SH-SY5Y (cell line): ENCODE data around the gene CEPT1.

ENCODE experiments used
- GATA2 ChIP-seq: IDR thresholded peaks from 2 replicates; pipeline ENCODE4 v1.6.1; 2011; ENCODE audit warnings: mild to moderate bottlenecking, low read depth, low read length
- GATA3 ChIP-seq: IDR thresholded peaks from 2 replicates; pipeline ENCODE4 v1.6.1; 2011; ENCODE audit warnings: low read depth, mild to moderate bottlenecking, low read length, moderate library complexity

Gene CEPT1

DNA sequence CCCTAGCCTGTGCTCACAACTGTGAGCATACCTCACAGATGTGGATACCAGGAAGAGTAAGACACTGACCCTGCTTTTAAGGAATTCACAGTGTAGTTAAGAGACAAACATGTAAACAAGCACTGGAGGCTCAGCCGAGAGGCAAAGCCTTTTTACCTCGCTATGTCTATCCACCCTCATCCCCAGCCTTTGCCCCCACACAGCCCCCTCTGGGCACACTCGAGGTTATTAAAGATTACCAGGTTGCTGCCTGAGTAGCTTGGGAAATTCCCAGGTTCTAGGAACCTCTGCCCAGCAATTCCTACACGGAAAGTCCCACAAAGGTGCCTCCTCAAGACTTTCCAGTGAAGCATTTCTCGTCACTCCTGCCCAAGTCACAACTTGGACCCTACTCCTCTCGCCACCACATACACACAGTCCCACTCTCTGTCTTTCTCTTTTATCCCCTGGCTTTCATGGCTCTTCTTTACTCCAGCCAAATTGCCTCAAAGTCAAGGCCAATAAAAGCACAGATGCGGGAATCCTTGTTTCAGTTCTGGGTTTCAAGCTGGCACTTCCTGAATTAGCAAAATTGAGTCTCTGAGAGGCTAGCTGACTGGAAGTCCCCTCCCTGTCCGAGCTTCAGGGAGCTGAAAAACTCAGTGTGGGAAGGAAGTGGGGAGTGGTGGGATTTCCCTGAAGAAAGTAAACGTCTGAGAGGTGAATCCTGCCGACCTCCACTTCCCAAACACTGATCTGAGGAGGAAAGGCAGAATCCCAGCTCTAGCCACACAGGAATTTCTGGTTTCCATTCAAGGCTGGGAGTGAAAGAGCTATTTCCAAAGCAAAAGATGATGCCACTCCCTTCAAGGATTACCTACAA lies 52.9 kb downstream of the CEPT1 start:
- no peak for TF ChIP-seq GATA3

DNA sequence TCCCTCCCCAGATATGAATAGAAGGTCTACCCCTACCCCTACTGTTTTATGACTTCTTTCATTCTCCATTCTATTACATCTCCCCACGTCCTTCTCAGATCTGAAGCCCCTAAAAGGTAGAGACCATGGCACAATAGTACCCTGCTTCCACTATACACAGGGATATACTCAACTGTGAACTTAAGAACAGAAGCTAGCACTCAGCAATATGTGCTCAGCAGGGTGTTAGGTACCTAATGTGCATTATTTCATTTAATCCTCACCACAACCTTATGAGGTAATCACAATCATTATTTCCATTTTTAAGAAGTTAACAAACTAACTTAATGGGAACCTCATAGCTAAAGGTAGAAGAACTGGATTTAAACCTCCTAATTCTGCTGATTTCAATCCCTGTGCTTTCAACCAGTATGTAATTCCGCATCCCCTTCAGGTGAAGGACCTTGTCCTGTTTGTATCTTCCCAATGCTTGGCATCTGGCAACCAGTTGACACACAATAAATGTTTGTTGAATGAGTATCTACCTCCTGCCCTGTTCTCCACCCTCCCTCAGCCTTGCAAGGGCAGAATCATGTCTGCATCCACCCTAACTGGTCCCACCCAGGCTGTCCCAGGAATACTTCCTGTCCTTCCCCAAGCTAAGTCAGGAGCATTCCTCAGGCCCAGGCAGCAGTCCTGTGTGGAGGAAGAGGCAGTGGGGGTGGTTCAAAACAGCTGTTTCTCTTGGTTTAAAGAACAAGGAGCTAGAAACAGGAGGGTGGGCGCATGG lies 53.9 kb downstream of the CEPT1 start:
- no peak for TF ChIP-seq GATA2
- no peak for TF ChIP-seq GATA3

DNA sequence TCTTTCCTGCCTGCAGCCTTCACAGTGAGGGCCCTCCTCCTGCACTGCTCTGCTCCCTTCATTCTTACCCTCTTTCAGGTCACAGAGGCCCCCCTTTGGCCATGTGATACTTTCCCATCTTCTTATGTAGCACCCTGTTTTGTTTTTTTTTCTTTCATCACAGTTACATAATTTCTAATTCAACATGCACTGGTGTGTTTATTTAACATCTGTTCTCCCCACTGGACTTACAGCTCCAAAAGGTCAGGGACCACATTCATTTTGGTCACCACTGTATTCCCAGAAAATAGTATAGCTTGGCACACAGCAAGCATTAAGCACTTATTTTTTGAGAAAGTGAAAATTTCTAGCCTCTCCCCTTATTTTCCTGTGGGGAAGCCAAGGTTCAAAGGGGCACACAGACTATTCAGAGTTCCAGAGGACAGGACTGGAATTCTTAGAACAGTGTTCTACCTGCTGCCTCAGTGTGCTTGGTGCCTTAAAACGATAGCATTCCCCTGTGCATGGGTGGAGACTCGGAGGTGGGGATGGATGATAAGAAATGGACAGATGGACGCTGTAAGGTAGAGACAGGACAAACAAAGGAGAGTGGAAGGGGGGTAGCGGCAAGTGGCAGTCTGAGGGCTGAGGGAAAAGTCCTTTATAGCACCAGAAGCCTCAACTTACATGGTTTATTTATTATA lies 55.1 kb downstream of the CEPT1 start:
- no peak for TF ChIP-seq GATA3
- no peak for TF ChIP-seq GATA2

DNA sequence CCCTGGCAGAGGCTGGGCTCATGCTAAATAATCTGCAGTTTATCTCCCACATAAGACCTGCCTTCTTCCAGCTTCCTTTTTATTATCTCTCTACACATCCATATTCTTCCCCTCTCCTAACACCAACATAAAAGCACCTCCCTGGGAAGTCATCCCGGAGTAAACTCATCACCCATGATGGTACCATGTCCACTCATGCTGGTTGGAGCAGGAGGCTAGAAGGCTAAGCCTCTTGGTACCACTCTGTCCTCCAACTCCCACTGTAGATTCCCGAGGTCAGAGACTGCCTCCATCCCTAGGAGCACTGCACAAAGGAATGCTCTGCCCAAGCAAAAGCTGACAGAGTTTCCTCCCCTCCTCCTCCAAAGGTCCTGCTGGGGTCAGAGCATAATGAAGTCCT lies 56.2 kb downstream of the CEPT1 start:
- TF ChIP-seq GATA3 (no peak), GATA2 (no peak)

DNA sequence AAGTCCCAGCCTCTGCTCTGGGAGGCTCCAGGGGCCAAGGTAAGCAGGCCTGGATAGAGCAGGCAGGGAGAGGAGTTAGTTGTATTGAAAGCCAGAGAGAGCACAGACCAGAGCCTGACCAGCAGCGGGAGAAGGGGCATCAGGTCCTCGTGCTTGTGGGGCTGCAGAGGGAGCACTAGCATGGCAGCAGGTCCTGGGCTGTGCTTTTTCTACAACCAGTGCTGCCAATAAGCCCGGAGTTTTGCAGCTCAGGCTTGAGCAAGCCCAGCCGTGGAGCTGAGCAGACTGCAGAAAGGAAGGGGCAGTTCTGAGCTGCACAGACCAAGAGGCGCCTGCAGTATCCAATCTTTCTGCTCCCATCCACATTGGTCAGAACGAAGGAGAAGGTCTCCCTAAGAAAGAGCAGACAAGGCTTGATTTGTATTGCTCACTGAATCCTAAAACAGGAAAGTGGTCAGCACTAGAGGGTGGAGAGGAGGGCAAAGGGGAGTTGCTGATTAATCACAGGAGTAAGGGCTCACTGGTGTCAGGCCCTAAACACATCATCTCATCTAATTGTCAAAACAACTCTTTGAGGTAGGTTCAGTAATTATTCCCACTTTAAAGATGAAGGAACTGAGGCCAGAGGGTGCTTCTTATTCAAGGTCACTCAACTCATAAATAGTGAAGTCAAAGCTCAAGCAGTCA lies 57.7 kb downstream of the CEPT1 start:
- TF ChIP-seq GATA2: no peak
- TF ChIP-seq GATA3: no peak

DNA sequence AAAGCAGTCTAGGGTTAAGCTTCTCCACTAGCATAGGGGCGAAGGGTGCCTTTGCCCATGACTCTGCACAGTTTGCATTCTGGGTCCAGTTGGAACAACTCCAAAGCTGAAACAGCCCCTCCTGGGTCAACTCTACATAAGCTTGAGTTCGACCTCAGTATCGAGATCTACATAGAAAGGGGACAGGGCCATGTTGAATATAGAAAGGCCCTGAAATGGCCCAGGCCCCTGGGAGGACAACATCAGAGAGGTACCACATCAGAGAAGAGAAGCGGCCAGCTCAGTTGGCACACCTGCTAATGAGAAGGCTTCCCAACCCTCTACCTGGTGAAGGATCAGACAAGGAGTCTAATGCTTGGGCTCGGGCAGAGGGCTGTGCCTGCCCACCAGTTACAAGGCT lies 58.8 kb downstream of the CEPT1 start:
- TF ChIP-seq GATA2 (no peak), GATA3 (no peak)

DNA sequence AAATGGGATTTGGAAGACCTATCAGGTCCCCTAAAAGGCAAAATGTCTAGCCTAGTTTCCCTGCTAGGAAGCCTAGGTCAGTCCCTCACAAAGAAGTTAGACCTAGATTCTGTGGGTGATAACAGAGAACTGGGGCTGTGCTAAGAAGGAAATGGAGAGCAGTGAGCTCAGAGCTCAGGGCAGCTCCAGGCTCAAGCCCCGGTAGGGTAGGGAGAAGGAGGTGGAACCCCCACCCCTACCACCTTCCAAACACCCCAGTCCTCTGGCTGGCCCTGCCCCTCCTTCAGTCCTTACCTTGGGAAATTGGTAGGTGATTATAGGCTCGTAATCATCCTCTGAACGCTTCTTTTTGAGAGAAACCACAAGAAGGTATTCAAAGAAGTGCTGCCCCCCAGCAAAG lies 59.3 kb downstream of the CEPT1 start:
- TF ChIP-seq GATA3 (no peak), GATA2 (no peak)

DNA sequence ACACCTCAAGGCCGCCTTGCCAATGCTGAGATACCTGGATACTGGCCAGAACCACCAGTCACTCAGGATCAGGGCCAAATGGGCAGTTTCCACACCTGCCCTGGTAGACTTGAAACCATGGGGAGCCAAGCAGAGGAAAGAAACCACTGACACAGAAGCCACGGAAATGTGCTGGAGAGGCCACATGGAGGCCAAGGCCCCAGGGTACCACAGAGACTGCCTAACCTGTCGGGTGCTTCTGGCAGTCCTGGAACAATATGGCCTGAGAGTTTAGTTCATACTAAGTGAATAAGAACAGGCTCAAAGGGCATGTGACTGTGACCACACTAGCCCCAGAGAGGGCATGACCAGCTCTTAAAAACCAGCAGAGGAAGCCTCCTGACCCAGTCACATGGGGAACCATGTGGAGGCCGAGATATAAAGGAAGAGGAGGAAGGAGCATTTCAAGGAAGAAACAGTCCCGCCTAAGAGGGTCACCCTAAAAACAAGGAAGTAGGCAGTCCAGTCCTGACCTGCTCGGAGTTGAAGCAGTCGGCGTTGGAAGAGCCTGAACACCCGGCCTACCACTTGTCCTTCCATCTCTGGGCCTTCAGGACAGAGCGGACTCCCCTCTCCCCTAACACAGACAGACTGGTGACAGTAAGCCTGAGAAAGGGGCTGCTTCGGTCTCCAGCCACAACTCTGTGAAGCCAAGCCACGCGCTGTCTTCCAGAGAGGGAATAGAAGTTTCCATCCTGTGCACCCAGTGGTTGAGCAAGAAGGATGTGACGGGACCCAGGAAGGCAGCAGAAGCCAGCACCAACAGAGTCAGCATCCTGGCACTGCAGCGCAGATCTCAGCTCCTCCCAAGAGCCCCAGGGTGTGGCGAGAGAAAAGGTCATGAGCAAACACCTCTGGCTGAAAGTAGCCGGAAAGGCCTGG lies 60.1 kb downstream of the CEPT1 start, which contains the start of gene DENND2D:
Gene DENND2D, minus strand, starts transcription at position 766 of the 921 bp plus-strand sequence. Its CDS starts 187 bp downstream, at position 579.
- TF ChIP-seq GATA3 (no peak), GATA2 (no peak)

DNA sequence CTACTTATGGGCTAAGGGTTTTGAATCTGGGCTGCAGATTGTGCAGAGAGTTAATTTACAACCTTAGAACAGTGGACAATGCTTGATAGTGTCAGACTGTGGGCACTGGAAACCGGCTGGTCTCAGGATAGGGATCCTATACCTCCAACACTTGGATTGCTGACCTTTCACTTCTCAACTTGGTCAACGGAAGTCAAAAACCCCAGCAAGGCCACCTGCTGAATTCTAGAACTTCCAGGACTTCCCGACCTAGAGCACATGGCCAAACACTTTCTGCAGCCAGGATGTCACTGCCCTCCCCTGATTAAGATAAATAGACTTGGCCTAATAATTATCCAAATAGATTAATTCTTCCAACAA lies 60.8 kb downstream of the CEPT1 start:
- no peak for TF ChIP-seq GATA3
- no peak for TF ChIP-seq GATA2

DNA sequence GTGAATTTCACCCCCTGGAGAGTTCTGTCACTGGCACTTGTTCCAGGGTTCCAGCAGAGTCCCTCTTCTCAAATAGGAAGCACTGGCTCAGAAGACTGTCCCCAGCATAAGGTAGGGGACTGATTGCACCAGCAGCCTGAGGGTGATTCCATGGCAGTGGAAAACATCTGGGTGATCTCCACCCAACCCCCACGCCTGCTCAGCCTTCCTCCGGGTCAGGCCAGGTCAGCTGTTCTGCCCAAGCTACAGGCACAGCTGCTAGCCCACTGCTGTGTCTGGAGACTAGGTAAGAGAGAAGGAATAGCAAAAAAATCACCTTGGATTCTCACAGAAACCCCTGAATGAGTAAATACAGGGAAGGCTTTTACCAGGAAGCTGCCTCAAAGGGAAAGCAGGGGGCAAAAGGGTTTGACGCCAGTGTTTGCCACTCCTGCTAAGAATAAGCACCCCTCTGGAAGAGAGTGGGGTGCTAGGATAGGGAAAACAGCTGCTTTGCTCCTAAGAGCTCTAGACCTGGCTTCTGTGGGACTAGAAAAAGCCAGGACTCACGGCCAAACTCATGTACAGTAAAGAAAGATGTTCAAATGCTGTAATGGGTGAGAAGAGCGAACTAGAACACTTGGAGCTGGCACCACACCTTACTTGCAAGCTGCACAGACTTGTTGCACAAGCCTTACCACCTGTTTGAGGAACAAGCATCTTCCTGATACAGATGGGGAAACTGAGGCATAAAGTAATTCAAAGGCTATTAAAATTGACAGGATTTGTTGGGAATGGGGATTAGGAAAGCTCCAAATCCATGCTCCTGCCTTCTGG lies 61.5 kb downstream of the CEPT1 start:
- TF ChIP-seq GATA2 (no peak), GATA3 (no peak)

DNA sequence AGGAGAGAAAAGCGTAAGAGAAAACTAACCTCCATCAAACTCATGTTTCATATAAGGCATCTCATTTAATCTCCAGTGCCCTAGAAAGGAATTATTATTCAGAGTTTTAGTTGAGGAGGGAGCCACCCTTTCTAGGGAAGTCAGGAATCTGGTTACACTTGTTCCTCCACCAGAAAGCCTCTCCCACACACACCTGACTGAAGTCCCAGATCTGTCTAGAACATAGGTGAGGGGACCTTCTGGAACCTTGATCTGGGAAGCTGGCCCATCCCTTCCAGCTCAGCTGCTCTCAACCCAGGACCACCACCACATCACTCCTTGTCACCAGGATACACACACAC lies 62.3 kb downstream of the CEPT1 start:
- TF ChIP-seq GATA3: no peak
- TF ChIP-seq GATA2: no peak
